H9 (cell line): ENCODE measurements around the gene FUT9. TPM values are rescaled to one million over a fixed set of nuclear protein-coding genes. Genes with fewer than 3 reads are reported as not detected.

Experiments used
- DNase-seq: peaks from one replicate; pipeline ENCODE4 v3.0.0-alpha.2; 2017
- H2AFZ ChIP-seq: one replicate; pipeline ENCODE4 v1.6.1; 2013; ENCODE audit warnings: mild to moderate bottlenecking, low read length, control low read depth, moderate library complexity
- H2AK5ac ChIP-seq: 2 replicates; pipeline ENCODE4 v1.6.1; 2013; ENCODE audit warnings: low read length, control low read depth, mixed read lengths; ENCODE audit not compliant: insufficient read length
- H2BK120ac ChIP-seq: one replicate; pipeline ENCODE4 v1.6.1; 2013; ENCODE audit warnings: low read depth, mild to moderate bottlenecking, low read length, control low read depth, inconsistent platforms; ENCODE audit not compliant: poor library complexity, severe bottlenecking
- H2BK12ac ChIP-seq: 2 replicates; pipeline ENCODE4 v1.6.1; 2013; ENCODE audit warnings: low read length, control low read depth, mixed read lengths, low read depth; ENCODE audit not compliant: insufficient read length
- H2BK15ac ChIP-seq: 2 replicates; pipeline ENCODE4 v1.6.1; 2013; ENCODE audit warnings: low read depth, low read length, control low read depth
- H2BK20ac ChIP-seq: one replicate; pipeline ENCODE4 v1.6.1; 2013; ENCODE audit warnings: low read depth, mild to moderate bottlenecking, low read length, control low read depth, inconsistent platforms; ENCODE audit not compliant: poor library complexity, severe bottlenecking
- H2BK5ac ChIP-seq: 2 replicates; pipeline ENCODE4 v1.6.1; 2013; ENCODE audit warnings: low read length, control low read depth, mixed read lengths; ENCODE audit not compliant: insufficient read length
- H3K14ac ChIP-seq: 2 replicates; pipeline ENCODE4 v1.6.1; 2013; ENCODE audit warnings: low read length, control low read depth; ENCODE audit not compliant: insufficient read depth
- H3K18ac ChIP-seq: 2 replicates; pipeline ENCODE4 v1.6.1; 2013; ENCODE audit warnings: low read depth, mild to moderate bottlenecking, mixed read lengths, low read length, control low read depth; ENCODE audit not compliant: insufficient read length
- H3K23ac ChIP-seq: 2 replicates; pipeline ENCODE4 v1.6.1; 2013; ENCODE audit warnings: low read length, control low read depth, mixed read lengths, low read depth; ENCODE audit not compliant: insufficient read length
- H3K23me2 ChIP-seq: 2 replicates; pipeline ENCODE4 v1.6.1; 2013; ENCODE audit warnings: low read depth, mild to moderate bottlenecking, mixed read lengths, low read length, control low read depth; ENCODE audit not compliant: insufficient read length, poor library complexity, severe bottlenecking
- H3K27ac ChIP-seq: 2 replicates; pipeline ENCODE4 v1.5.1; 2013; ENCODE audit warnings: low read length, control low read depth, mixed read lengths, low read depth; ENCODE audit not compliant: insufficient read length
- H3K27me3 ChIP-seq: 2 replicates; pipeline ENCODE4 v1.6.1; 2013; ENCODE audit warnings: low read length, control low read depth, inconsistent platforms; ENCODE audit not compliant: insufficient read depth
- H3K4ac ChIP-seq: 2 replicates; pipeline ENCODE4 v1.6.1; 2013; ENCODE audit warnings: low read depth, mild to moderate bottlenecking, control low read depth, inconsistent platforms, low read length, moderate library complexity
- H3K4me1 ChIP-seq: 2 replicates; pipeline ENCODE4 v1.6.1; 2013; ENCODE audit warnings: low read length, control low read depth, inconsistent platforms; ENCODE audit not compliant: insufficient read depth
- H3K4me2 ChIP-seq: 2 replicates; pipeline ENCODE4 v1.6.1; 2013; ENCODE audit warnings: low read length, control low read depth, mixed read lengths; ENCODE audit not compliant: insufficient read length, insufficient read depth
- H3K56ac ChIP-seq: 2 replicates; pipeline ENCODE4 v1.6.1; 2013; ENCODE audit warnings: low read depth, mild to moderate bottlenecking, mixed read lengths, low read length, control low read depth; ENCODE audit not compliant: insufficient read length
- H3K79me1 ChIP-seq: 2 replicates; pipeline ENCODE4 v1.6.1; 2013; ENCODE audit warnings: low read depth, mild to moderate bottlenecking, moderate library complexity, low read length, control low read depth, inconsistent platforms; ENCODE audit not compliant: insufficient read depth, poor library complexity, severe bottlenecking
- H3K79me2 ChIP-seq: 2 replicates; pipeline ENCODE4 v1.6.1; 2013; ENCODE audit warnings: low read length, control low read depth, inconsistent platforms; ENCODE audit not compliant: insufficient read depth
- H3K9ac ChIP-seq: 2 replicates; pipeline ENCODE4 v1.6.1; 2013; ENCODE audit warnings: low read length, control low read depth, mixed read lengths; ENCODE audit not compliant: insufficient read length; ENCODE audit errors: extremely low read depth
- H3K9me3 ChIP-seq: one replicate; pipeline ENCODE4 v1.6.1; 2013; ENCODE audit warnings: low read depth, low read length, inconsistent platforms; ENCODE audit not compliant: control insufficient read depth
- H3T11ph ChIP-seq: one replicate; pipeline ENCODE4 v1.6.1; 2013; ENCODE audit warnings: mild to moderate bottlenecking, low read length, control low read depth, inconsistent platforms
- H4K20me1 ChIP-seq: one replicate; pipeline ENCODE4 v1.6.1; 2013; ENCODE audit not compliant: control insufficient read depth, insufficient read length, insufficient read depth
- H4K5ac ChIP-seq: 2 replicates; pipeline ENCODE4 v1.6.1; 2013; ENCODE audit warnings: low read depth, mild to moderate bottlenecking, mixed read lengths, low read length, control low read depth; ENCODE audit not compliant: insufficient read length
- H4K8ac ChIP-seq: replicated peaks from 2 replicates; pipeline ENCODE4 v1.6.1; 2013; ENCODE audit warnings: low read length, control low read depth, mixed read lengths, low read depth; ENCODE audit not compliant: insufficient read length
- H4K91ac ChIP-seq: 2 replicates; pipeline ENCODE4 v1.6.1; 2013; ENCODE audit warnings: low read depth, mild to moderate bottlenecking, moderate library complexity, mixed read lengths, low read length, control low read depth; ENCODE audit not compliant: insufficient read length
- H3K27ac Mint-ChIP-seq, 3 experiments: 2 replicates in 2 of 3; 3 replicates in 1 of 3; pipeline ENCODE4 v1.8.0; 2020 to 2021; ENCODE audit warnings: mixed read lengths in 3 of 3, mild to moderate bottlenecking in 1 of 3, moderate library complexity in 1 of 3
- H3K27me3 Mint-ChIP-seq: 2 replicates; pipeline ENCODE4 v1.8.0; 2021; ENCODE audit warnings: low read depth, mild to moderate bottlenecking, moderate library complexity, mixed read lengths
- H3K36me3 Mint-ChIP-seq, 3 experiments: 2 replicates in 2 of 3; 3 replicates in 1 of 3; pipeline ENCODE4 v1.8.0; 2020 to 2021; ENCODE audit warnings: low read depth in 3 of 3, mixed read lengths in 3 of 3; ENCODE audit not compliant: insufficient read depth in 1 of 3
- H3K4me1 Mint-ChIP-seq, 2 experiments: 2 replicates each; pipeline ENCODE4 v1.8.0; 2020; ENCODE audit warnings: mixed read lengths in 2 of 2
- H3K4me3 Mint-ChIP-seq, 2 experiments: 2 replicates in 1 of 2; 3 replicates in 1 of 2; pipeline ENCODE4 v1.8.0; 2020 to 2021; ENCODE audit warnings: mild to moderate bottlenecking in 2 of 2, mixed read lengths in 2 of 2, moderate library complexity in 1 of 2
- H3K9me3 Mint-ChIP-seq, 2 experiments: 2 replicates in 1 of 2; 3 replicates in 1 of 2; pipeline ENCODE4 v1.8.0; 2020; ENCODE audit warnings: mild to moderate bottlenecking in 2 of 2, mixed read lengths in 2 of 2, moderate library complexity in 1 of 2
- CTCF ChIP-seq: fragments of 200-600 bp; sonication (generic); conservative IDR thresholded peaks from 3 replicates; pipeline ENCODE4 v1.8.0; 2021; ENCODE audit warnings: antibody characterized with exemption, mild to moderate bottlenecking
- WGBS: extraction: QIAGEN DNeasy Blood & Tissue Kit; methylation state at CpG from one replicate; pipeline ENCODE4 v1.1.7; 2013; ENCODE audit warnings: missing lambda C conversion rate, low lambda C conversion rate, mixed read lengths; ENCODE audit not compliant: insufficient read length; ENCODE audit errors: extremely low coverage; 5-methylcytosine and 5-hydroxymethylcytosine counted together
- total RNA-seq: library from RNA; stranded (reverse); gene quantifications from 2 replicates; pipeline ENCODE4 v1.2.1, GENCODE V29; 2021

Gene FUT9
- total RNA-seq, 1 experiment from 2014 or later, result 1.6 TPM

DNA sequence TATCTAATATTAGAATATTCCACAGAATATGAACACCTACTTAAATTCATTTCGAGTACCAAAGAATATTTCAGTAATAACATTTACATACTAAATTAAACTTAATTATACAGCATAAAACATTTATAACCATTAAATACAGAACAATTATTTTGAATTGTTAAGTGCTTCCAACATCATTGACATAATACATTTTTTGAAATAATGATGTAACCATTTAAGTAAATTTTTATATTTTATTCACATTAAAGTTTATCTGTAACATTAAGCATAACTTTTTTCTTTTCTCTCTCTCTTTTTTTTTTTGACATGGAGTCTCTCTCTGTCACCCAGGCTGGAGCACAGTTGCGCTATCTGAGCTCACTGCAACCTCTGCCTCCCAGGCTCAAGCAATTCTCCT, 44.5 kb downstream of the FUT9 start:
- H3K79me2 ChIP-seq, result no peaks in the 10 kb centered on the region
- no peak overlapping the region for H2AFZ ChIP-seq
- Mint-ChIP-seq H3K27ac (no peak overlapping the region), H3K36me3 (peaks cover 0 to 10% (median 6%) of the 10 kb centered on the region in 3 experiments; a peak in 4 of 7 replicates), H3K27me3 (no peaks in the 10 kb centered on the region), H3K4me1 (peaks cover 0 to 9% of the 10 kb centered on the region in 2 experiments; a peak in 1 of 4 replicates), H3K9me3 (peaks cover 3 to 8% of the 10 kb centered on the region in 2 experiments; a peak in 2 of 5 replicates), H3K4me3 (no peak overlapping the region)
- no peak overlapping the region for H3K14ac ChIP-seq
- no peak overlapping the region for H4K8ac ChIP-seq
- no peak for TF ChIP-seq CTCF
- H2AK5ac ChIP-seq, result no peak overlapping the region
- H2BK12ac ChIP-seq, result no peak overlapping the region
- H2BK20ac ChIP-seq, result no peak overlapping the region
- no peak overlapping the region for H2BK120ac ChIP-seq
- H3K23ac ChIP-seq, result no peak overlapping the region
- no peak overlapping the region for H4K91ac ChIP-seq
- WGBS, result 100% methylated on average over 1 of the region's 2 CpGs
- no peak overlapping the region for H3K4me2 ChIP-seq
- H3K27ac ChIP-seq, result no peak overlapping the region
- no peak overlapping the region for H2BK15ac ChIP-seq
- no peak overlapping the region for H3K4ac ChIP-seq
- H3T11ph ChIP-seq, result no peak overlapping the region
- no peaks in the 10 kb centered on the region for H3K9me3 ChIP-seq
- H3K4me1 ChIP-seq, result no peaks in the 10 kb centered on the region
- no peak overlapping the region for H3K9ac ChIP-seq
- no peaks in the 10 kb centered on the region for H3K23me2 ChIP-seq
- H3K56ac ChIP-seq, result no peak overlapping the region
- H3K79me1 ChIP-seq, result no peaks in the 10 kb centered on the region
- H2BK5ac ChIP-seq, result no peak overlapping the region
- no peak overlapping the region for H4K5ac ChIP-seq
- no peaks in the 10 kb centered on the region for H3K27me3 ChIP-seq
- no peaks in the 10 kb centered on the region for H4K20me1 ChIP-seq
- no peak overlapping the region for H3K18ac ChIP-seq
- no peak for DNase-seq
